KOPT-K1 (cell line): Measurements from ENCODE around the gene TMEM204.

Experiments
- H3K27ac ChIP-seq: fragments of 200-600 bp; sonication (generic); 2 replicates; pipeline ENCODE4 v1.5.1; 2016; ENCODE audit warnings: antibody characterized with exemption, mild to moderate bottlenecking, low read depth, low read length; ENCODE audit not compliant: poor library complexity, severe bottlenecking
- H3K36me3 ChIP-seq: fragments of 200-600 bp; sonication (generic); 2 replicates; pipeline ENCODE4 v1.5.1; 2017; ENCODE audit warnings: antibody characterized with exemption, mild to moderate bottlenecking, low read length, moderate library complexity; ENCODE audit not compliant: insufficient read depth
- H3K9me3 ChIP-seq: fragments of 200-600 bp; sonication (generic); 2 replicates; pipeline ENCODE4 v1.5.1; 2017; ENCODE audit warnings: antibody characterized with exemption, low read length, mild to moderate bottlenecking; ENCODE audit not compliant: insufficient read depth, poor library complexity, severe bottlenecking

TMEM204 gene

GRCh38 chr16:1550069-1550468 is 16.6 kb downstream of the TMEM204 start:
- Histone ChIP-seq H3K9me3 (no peaks in the 10 kb centered on the region), H3K36me3 (no peaks in the 10 kb centered on the region; the same call in 1 of the 2 replicates), H3K27ac (no peak overlapping the region)

DNA sequence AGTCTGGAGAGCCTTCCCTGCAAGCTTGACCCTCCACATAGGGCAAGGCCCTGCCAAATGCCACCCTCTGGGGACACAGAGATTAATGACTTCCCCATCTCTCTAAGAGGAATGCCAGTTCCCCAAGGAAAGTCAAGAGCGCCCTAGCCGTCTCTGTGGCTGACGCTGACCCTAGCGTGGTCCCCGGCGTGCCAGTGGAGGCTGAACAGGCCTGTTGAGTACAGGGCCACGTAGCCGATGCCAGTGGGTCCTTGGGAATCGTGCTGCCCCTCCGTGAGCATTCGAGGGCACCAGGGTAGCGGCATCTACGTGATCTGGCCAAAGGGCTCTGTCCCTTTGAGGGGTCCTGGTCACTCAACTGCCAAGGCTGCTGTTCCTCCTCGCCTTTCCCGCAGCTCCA is 17.2 kb downstream of the TMEM204 start:
- no peaks in the 10 kb centered on the region for H3K9me3 ChIP-seq
- H3K36me3 ChIP-seq: no peaks in the 10 kb centered on the region; the same call in 1 of the 2 replicates
- H3K27ac ChIP-seq: no peak overlapping the region

- Histone ChIP-seq H3K9me3 (no peaks in the 10 kb centered on the region), H3K36me3 (no peaks in the 10 kb centered on the region; the same call in 1 of the 2 replicates), H3K27ac (no peak overlapping the region)
Observed at GRCh38 chr16:1551166-1551565, 17.7 kb downstream of the TMEM204 start.

DNA sequence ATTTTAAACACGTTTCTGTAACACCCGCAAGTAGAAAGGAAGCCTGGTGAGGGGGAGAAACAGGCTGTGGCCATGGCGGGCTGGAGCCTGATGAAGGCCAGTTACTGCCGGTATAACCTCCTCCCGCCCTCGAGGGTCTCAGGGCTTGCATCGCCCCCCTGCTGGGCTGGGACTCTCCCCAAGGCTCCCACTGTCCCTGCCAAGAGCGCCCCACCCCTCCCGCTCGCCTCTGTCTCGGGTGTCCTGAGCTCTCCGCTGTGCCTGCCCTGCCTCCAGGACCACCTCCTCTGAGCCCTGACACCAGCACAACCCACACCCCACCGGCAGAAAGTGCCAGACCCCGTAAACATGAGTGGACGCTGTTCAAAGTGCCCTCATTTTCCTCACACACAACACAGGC is 18.7 kb downstream of the TMEM204 start:
- no peak overlapping the region for H3K27ac ChIP-seq
- H3K36me3 ChIP-seq: no peaks in the 10 kb centered on the region; the same call in 1 of the 2 replicates
- H3K9me3 ChIP-seq: no peaks in the 10 kb centered on the region

DNA sequence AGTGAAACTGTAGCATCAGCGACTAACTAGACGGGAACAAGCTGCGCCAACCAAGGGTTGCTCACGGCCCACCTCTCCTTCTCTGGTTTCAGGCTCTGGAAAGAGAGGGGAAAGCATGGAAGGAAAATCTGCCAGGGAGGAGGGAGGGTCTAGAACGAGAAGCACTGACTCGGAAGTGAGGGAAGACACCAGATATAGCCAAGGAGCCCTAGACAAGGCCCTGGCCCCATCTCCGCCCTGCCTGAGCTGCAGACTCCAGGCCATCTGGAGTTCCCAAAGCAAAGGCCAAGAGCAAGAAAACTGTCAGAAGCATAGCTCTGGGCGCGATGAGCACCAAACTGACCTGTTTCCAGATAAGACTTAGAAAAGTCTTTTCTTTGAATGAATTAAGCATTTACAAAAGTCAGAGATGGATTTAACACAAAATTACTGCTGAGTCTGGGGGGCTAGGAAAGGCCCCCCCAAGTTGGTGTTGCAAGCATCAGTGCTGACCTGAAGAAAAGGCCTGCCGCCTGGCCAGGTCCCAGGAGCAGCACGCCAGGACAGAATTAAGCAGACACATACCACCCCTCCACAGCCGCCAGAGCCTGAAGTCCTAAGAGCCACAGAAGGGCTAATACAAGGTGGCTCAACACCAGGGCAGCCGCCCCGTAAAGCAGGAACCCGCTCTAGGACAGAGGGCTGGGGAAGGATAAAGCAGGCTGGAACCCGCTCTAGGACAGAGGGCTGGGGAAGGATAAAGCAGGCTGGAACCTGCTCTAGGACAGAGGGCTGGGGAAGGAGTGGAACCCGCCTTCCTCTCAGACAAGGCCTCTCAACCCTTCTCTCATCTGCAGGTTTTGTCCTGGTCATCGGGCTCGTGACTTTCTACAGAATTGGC is 20.7 kb downstream of the TMEM204 start:
- Histone ChIP-seq H3K27ac (no peak overlapping the region), H3K9me3 (no peaks in the 10 kb centered on the region), H3K36me3 (peaks cover 4% of the 10 kb centered on the region; the same call in 1 of the 2 replicates)

DNA sequence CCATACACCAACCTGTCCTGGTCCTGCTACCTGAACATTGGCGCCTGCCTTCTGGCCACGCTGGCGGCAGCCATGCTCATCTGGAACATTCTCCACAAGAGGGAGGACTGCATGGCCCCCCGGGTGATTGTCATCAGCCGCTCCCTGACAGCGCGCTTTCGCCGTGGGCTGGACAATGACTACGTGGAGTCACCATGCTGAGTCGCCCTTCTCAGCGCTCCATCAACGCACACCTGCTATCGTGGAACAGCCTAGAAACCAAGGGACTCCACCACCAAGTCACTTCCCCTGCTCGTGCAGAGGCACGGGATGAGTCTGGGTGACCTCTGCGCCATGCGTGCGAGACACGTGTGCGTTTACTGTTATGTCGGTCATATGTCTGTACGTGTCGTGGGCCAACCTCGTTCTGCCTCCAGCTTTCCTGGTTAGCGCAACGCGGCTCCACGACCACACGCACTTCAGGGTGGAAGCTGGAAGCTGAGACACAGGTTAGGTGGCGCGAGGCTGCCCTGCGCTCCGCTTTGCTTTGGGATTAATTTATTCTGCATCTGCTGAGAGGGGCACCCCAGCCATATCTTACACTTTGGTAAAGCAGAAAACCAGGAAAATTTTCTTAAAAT is 21.5 kb downstream of the TMEM204 start:
- Histone ChIP-seq H3K9me3 (no peaks in the 10 kb centered on the region), H3K36me3 (peaks cover 4% of the 10 kb centered on the region; the same call in 1 of the 2 replicates), H3K27ac (no peak overlapping the region)

- H3K27ac ChIP-seq: no peak overlapping the region
- no peaks in the 10 kb centered on the region for H3K9me3 ChIP-seq
- H3K36me3 ChIP-seq: peaks cover 4% of the 10 kb centered on the region; the same call in 1 of the 2 replicates
Observed at GRCh38 chr16:1556254-1556653, 22.8 kb downstream of the TMEM204 start.

DNA sequence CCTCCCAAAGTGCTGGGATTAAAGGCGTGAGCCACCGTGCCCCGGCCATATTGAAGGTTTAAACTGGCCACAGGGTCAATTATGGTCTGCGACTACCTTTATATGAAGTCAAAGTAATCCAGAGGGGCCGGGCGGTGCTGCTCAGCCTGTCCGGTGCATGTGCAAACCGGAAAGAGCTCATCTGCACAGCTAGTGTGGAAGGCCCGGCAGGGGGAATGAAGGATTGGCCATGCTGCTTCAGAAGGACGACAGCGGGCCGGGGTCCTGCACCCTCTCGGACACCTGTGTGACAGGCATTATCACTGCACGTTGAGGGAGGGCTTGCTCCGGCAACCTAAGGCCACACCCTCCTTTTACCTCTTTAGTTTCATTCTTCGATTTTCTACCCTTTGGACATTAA is 23.6 kb downstream of the TMEM204 start:
- Histone ChIP-seq H3K9me3 (no peaks in the 10 kb centered on the region), H3K27ac (no peak overlapping the region), H3K36me3 (peaks cover 9% of the 10 kb centered on the region; the same call in 1 of the 2 replicates)

- H3K36me3 ChIP-seq: peaks cover 12% of the 10 kb centered on the region; the same call in 1 of the 2 replicates
Observed at GRCh38 chr16:1557576-1557975, 24.1 kb downstream of the TMEM204 start.

DNA sequence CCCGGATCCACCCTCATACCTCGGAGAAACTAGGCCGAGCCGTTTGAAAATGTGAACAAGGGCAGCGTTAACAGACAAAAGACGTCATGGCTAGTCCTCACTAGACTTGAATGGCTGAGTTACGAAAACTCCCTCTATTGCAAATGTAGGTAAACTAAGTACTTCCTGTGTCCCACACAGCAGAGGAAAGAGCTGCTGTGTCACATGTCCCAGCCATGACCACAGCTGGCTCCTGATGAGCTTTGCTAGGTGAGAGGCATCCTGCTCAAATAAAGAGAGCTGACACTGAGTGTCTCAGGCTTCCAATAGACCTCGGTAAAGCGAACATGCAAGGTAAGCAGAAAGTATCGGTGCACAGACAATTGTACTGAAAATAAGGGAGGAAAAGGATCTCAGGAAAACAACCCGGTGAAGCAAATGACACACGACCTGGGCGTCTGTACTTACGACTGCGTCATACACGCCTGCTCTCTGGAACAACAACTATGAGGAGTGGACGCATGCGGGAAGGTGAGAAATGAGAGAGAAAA is 26.0 kb downstream of the TMEM204 start:
- Histone ChIP-seq H3K27ac (no peak overlapping the region), H3K36me3 (peaks cover 12% of the 10 kb centered on the region; the same call in 1 of the 2 replicates), H3K9me3 (no peaks in the 10 kb centered on the region)

More at GRCh38 chr16:1557576-1557975, 24.1 kb downstream of the TMEM204 start:
- Histone ChIP-seq H3K27ac (no peak overlapping the region), H3K9me3 (no peaks in the 10 kb centered on the region)

- no peaks in the 10 kb centered on the region for H3K9me3 ChIP-seq
- H3K36me3 ChIP-seq: peaks cover 12% of the 10 kb centered on the region; the same call in 1 of the 2 replicates
- no peak overlapping the region for H3K27ac ChIP-seq
Observed at GRCh38 chr16:1560153-1560552, 26.7 kb downstream of the TMEM204 start.

DNA sequence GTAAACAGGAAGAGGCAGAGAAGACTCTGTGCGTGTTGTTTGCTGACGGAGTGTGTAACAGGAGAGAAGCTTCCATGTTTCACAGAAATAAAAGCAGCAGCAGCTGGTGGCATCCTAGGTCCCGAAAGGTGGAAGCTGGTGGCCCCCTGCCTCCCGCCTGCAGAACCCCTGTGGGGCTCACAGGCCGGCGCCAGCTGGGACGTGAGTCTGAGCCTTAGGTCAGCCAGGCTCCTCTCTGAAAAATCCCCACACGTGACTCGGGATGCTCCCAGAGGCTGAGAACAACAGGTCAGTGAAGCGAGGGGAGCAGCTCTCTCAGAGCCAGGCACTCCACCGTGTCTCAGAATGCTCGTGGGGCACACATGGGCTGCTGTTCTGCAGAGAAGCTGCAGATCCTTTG is 27.4 kb downstream of the TMEM204 start:
- H3K27ac ChIP-seq: no peak overlapping the region
- H3K9me3 ChIP-seq: no peaks in the 10 kb centered on the region
- peaks cover 12% of the 10 kb centered on the region; the same call in 1 of the 2 replicates for H3K36me3 ChIP-seq

GRCh38 chr16:1561266-1561665 is 27.8 kb downstream of the TMEM204 start:
- H3K27ac ChIP-seq: no peak overlapping the region

GRCh38 chr16:1561836-1562235 is 28.4 kb downstream of the TMEM204 start:
- Histone ChIP-seq H3K9me3 (no peaks in the 10 kb centered on the region), H3K27ac (no peak overlapping the region), H3K36me3 (peaks cover 12% of the 10 kb centered on the region; the same call in 1 of the 2 replicates)

More at GRCh38 chr16:1561266-1561665, 27.8 kb downstream of the TMEM204 start:
- Histone ChIP-seq H3K36me3 (peaks cover 12% of the 10 kb centered on the region; the same call in 1 of the 2 replicates), H3K9me3 (no peaks in the 10 kb centered on the region)

- Histone ChIP-seq H3K27ac (no peak overlapping the region), H3K9me3 (no peaks in the 10 kb centered on the region), H3K36me3 (peaks cover 11% of the 10 kb centered on the region; the same call in 1 of the 2 replicates)
Observed at GRCh38 chr16:1563786-1564185, 30.3 kb downstream of the TMEM204 start.
